Ascending aorta (tissue), 2 donors: ENCODE results near the gene MLLT10. TPM values are rescaled to one million over a fixed set of nuclear protein-coding genes. Genes with fewer than 3 reads are reported as not detected.
"Not testable (repeated sequence)": the region's sequence is repeated elsewhere in the genome, so short reads cannot be mapped to it uniquely, and the experiment has no call there.

ENCODE experiments used
- DNase-seq, 2 donors: peaks; one replicate each; pipeline ENCODE4 v3.0.0-alpha.2; 2019; ENCODE audit warnings: low spot score in 2 of 2
- H3K27ac ChIP-seq, 2 donors: fragments of 200-600 bp; sonication (generic); one replicate each; pipeline ENCODE4 v1.5.1; 2016 to 2017; ENCODE audit warnings: mild to moderate bottlenecking in 1 of 2
- H3K27me3 ChIP-seq: fragments of 200-600 bp; sonication (generic); one replicate; pipeline ENCODE4 v1.5.1; 2017
- H3K36me3 ChIP-seq, 2 donors: fragments of 200-600 bp; sonication (generic); one replicate each; pipeline ENCODE4 v1.5.1; 2016
- H3K4me1 ChIP-seq, 2 donors: fragments of 200-600 bp; sonication (generic); one replicate each; pipeline ENCODE4 v1.5.1; 2016 to 2017; ENCODE audit warnings: mild to moderate bottlenecking in 1 of 2
- H3K4me3 ChIP-seq, 2 donors: fragments of 200-600 bp; sonication (generic); one replicate each; pipeline ENCODE4 v1.5.1; 2016 to 2017; ENCODE audit warnings: mild to moderate bottlenecking in 1 of 2
- H3K9me3 ChIP-seq, 2 donors: fragments of 200-600 bp; sonication (generic); one replicate each; pipeline ENCODE4 v1.5.1; 2016
- intact Hi-C: fragments of 100-400 bp; cut with DNase I; formaldehyde crosslinking; loops from one replicate; pipeline ENCODE4 v1.15.1; 2023
- total RNA-seq: library from RNA; depleted of rRNA; stranded (reverse); fragments of >200 nt; gene quantifications from one replicate; pipeline ENCODE4 v1.1.0, GENCODE V29; 2016
- TF ChIP-seq, protein P1 (sequence below), 3 experiments: fragments of 200-600 bp in 2 of 3; fragments of 450-650 bp in 1 of 3; sonication (generic) in 2 of 3; IDR thresholded peaks; one replicate each; pipeline ENCODE4 v1.5.1; 2016 to 2019; ENCODE audit warnings: antibody characterized with exemption in 3 of 3, mild to moderate bottlenecking in 1 of 3, moderate library complexity in 1 of 3

The MLLT10 gene
- total RNA-seq, 1 donor from 2014 or later: 16.3 TPM

DNA sequence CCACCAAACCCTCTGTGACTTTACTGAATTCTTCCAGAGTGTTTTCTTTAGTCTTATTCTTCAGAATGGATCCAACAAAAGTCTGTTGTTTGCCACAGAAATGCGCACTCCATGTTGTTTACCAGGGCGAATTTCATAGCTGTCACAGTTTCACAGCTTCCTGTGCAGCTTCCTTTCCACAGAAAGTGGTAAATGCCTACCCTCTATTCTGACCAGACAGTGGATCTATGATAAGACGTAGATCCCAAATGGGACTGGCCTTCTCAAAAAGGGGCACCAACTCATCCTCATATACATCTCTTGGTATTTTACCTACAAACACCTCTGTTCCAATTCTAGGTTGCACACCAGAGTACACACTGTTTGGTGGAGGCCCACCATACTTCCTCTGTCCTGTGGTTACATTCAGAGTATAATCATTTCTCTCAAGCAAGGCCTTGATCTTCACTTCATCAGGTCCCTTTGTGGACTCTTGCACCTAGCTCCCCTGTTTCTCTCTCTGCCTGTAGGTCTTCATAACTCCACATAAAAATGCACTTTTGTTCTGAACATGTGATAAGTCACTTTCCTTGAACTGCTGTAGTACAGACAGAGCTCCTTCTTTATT lies 91.7 kb downstream of the MLLT10 start:
- intact Hi-C loops: no loop called here
- TF ChIP-seq, protein P1, sequence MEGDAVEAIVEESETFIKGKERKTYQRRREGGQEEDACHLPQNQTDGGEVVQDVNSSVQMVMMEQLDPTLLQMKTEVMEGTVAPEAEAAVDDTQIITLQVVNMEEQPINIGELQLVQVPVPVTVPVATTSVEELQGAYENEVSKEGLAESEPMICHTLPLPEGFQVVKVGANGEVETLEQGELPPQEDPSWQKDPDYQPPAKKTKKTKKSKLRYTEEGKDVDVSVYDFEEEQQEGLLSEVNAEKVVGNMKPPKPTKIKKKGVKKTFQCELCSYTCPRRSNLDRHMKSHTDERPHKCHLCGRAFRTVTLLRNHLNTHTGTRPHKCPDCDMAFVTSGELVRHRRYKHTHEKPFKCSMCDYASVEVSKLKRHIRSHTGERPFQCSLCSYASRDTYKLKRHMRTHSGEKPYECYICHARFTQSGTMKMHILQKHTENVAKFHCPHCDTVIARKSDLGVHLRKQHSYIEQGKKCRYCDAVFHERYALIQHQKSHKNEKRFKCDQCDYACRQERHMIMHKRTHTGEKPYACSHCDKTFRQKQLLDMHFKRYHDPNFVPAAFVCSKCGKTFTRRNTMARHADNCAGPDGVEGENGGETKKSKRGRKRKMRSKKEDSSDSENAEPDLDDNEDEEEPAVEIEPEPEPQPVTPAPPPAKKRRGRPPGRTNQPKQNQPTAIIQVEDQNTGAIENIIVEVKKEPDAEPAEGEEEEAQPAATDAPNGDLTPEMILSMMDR (IDR thresholded peaks at IDR 0.05): no peak
- H3K4me1 ChIP-seq: no peaks in the 10 kb centered on the region
- H3K9me3 ChIP-seq: no peaks in the 10 kb centered on the region
- H3K27me3 ChIP-seq: no peaks in the 10 kb centered on the region
- peaks cover 5 to 14% of the 10 kb centered on the region in 2 donors for H3K36me3 ChIP-seq
- no peak overlapping the region for H3K4me3 ChIP-seq
- H3K27ac ChIP-seq: no peak overlapping the region
- no peak for DNase-seq

DNA sequence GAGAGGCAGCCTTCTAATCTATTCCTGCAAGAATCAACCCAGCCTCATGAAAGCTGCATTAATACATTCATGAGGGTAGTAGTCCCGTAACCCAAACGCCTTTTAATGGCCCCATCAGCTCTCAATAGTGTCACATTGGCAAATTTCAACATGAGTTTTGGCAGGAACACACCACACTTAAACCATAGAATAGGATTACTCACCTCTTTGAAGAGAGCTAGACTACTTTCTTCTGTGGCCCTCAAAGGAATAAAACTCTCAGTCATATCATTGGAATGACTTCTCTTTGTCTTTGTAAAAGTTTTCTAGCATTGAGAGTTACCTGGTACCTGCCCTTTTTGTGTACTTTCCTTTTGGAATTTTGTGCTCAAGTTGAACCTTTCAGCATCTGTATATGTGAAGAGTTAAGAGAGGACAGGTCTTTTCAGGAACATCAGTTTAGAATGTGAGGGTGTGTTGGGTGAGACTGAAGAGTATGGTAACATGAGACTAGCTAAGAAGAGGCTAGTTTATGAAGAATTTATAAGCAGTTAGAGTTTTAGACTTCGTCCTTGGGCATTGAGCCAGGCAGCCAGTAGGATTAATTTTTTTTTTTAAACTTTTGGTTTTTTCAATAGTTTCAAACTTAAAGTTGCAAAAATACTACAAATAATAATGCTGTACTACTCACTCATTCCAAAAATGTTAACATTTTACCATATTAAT lies 92.6 kb downstream of the MLLT10 start:
- H3K4me1 ChIP-seq: no peaks in the 10 kb centered on the region
- intact Hi-C loops: no loop called here
- no peak for DNase-seq

DNA sequence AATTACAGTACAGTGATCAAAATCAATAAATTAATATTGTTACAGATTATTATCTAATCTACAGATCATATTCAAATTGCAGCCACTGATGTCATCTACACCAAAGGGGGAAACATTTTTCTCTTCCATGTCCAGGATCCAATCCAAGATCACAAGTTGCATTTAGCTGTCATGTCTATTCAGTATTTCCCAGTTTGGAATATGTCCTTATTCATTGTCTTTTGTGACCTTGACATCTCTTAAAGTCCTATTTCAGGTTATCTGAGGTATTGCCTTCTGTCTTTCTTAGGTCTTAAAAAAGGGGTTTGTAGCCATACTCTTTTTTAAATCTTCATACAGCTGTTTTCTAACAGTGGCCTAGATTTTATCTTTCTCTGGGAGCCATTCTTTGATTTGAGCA lies 93.3 kb downstream of the MLLT10 start:
- no peak for DNase-seq
- H3K9me3 ChIP-seq: no peaks in the 10 kb centered on the region
- no peaks in the 10 kb centered on the region for H3K4me1 ChIP-seq
- no peak overlapping the region for H3K27ac ChIP-seq
- no peak overlapping the region for H3K4me3 ChIP-seq
- intact Hi-C loops: no loop called here
- no peaks in the 10 kb centered on the region for H3K27me3 ChIP-seq
- TF ChIP-seq, protein P1 (IDR thresholded peaks at IDR 0.05): no peak
- H3K36me3 ChIP-seq: peaks cover 0 to 11% of the 10 kb centered on the region in 2 donors

More for the DNA sequence above, 92.6 kb downstream of the MLLT10 start:
- Histone ChIP-seq H3K27ac (no peak overlapping the region), H3K36me3 (peaks cover 0 to 11% of the 10 kb centered on the region in 2 donors), H3K9me3 (no peaks in the 10 kb centered on the region), H3K27me3 (no peaks in the 10 kb centered on the region), H3K4me3 (no peak overlapping the region)
- TF ChIP-seq, protein P1 (IDR thresholded peaks at IDR 0.05): no peak

DNA sequence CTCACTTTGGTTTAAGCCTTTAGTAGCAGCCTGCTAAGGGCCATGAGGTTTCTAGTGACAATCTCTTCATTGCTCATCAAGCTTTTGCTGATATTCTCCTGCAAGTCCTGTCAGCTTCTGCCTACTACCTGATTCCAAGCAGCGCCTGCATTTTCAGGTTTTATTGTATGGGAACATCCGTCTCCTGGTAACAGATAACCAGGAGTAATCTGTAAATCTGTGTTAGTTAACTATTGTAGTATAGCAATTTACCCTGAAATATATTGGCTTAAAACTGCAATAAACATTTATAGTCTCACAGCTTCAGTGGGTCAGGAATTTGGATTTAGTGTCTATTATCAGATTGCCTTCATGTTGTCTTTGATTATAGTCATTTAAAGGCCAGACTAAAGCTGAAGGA lies 94.0 kb downstream of the MLLT10 start:
- Histone ChIP-seq H3K4me3 (no peak overlapping the region), H3K27ac (no peak overlapping the region), H3K36me3 (peaks cover 0 to 11% of the 10 kb centered on the region in 2 donors), H3K4me1 (no peaks in the 10 kb centered on the region), H3K27me3 (no peaks in the 10 kb centered on the region), H3K9me3 (no peaks in the 10 kb centered on the region)
- no peak for DNase-seq
- TF ChIP-seq, protein P1 (IDR thresholded peaks at IDR 0.05): no peak
- intact Hi-C loops: no loop called here

DNA sequence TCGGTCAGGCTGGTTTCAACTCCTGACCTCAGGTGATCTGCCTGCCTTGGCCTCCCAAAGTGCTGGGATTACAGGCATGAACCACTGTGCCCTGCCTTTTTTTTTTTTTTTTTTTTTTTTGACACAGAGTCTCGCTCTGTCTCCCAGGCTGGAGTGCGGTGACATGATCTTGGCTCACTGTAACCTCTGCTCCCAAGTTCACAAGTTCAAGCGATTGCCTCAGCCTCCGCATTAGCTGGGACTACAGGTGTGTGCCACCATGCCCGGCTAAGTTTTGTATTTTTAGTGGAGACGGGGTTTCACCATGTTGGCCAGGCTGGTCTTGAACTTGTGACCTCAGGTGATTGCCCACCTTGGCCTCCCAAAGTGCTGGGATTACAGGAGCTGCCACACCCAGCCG lies 94.6 kb downstream of the MLLT10 start:
- H3K27me3 ChIP-seq, DNase-seq, H3K27ac ChIP-seq, H3K9me3 ChIP-seq, intact Hi-C loops, H3K4me3 ChIP-seq, H3K4me1 ChIP-seq: not testable (repeated sequence)
- peaks cover 0 to 11% of the 10 kb centered on the region in 2 donors for H3K36me3 ChIP-seq

DNA sequence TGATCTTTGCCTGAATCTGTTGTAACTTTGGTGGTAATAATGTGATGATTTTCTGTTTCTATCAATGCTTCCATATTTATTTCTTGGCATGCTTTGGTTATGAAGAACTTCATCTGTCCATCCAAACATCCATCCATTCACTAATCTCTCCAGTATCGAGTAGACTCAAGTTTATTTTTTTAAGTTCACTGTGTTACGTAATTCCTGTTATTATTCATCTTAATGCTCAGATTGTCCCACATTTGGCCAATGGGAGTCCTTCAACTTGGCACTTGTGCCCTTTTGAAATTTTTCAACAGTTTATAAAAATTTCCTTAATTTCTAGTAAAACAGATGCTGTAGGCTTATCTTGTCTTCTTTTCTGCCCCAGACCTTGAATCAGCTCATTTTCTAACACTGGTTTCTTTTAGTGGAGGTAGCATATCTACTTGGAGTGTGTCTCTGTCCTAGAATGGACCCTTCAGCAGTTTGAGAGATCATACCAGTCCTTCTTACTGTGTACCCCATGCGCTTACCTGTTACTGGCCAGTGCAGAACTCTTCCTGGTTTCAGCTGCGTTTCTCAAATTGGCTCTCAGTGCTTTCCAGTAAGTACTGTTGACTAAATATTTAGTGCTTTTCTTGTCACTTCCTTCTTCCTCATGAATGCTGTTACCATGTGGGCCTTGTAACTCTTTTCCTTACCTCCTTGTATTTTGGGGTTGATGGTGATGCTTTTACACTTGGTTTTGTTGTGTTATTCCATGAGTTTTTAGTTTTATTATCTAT lies 100.8 kb downstream of the MLLT10 start:
- DNase-seq: no peak
- H3K27me3 ChIP-seq: no peaks in the 10 kb centered on the region
- no peak overlapping the region for H3K27ac ChIP-seq
- intact Hi-C loops: no loop called here
- TF ChIP-seq, protein P1 (IDR thresholded peaks at IDR 0.05): no peak
- H3K9me3 ChIP-seq: no peaks in the 10 kb centered on the region
- peaks cover 0 to 5% of the 10 kb centered on the region in 2 donors for H3K36me3 ChIP-seq
- H3K4me1 ChIP-seq: no peaks in the 10 kb centered on the region
- H3K4me3 ChIP-seq: no peak overlapping the region
